ENCODE data around the gene CILP2. TPM values are rescaled to one million over a fixed set of nuclear protein-coding genes. Genes with fewer than 3 reads are reported as not detected.

The CILP2 gene
- total and polyA plus RNA-seq, 2 experiments from 2014 or later = 4.0 to 21.6 TPM

- no peaks in the 10 kb centered on the region for H3K27me3 ChIP-seq (ENCODE audit: insufficient read depth)
- Mint-ChIP-seq H3K36me3 (ENCODE audit: low read depth) (no peaks in the 10 kb centered on the region; the same call in 2 of the 3 replicates), H3K4me1 (peaks cover 10% of the 10 kb centered on the region; the same call in 2 of the 3 replicates), H3K9me3 (no peaks in the 10 kb centered on the region; the same call in 2 of the 3 replicates), H3K27me3 (ENCODE audit: insufficient read depth, low read depth, poor library complexity) (peaks cover 5% of the 10 kb centered on the region), H3K27ac (no peak overlapping the region), H3K4me3 (no peak overlapping the region)
- no peaks in the 10 kb centered on the region for H3K79me2 ChIP-seq (replicated peaks; ENCODE audit: insufficient read depth)
- no peak for TF ChIP-seq ETS1 (IDR thresholded peaks at IDR 0.05)
- TF ChIP-seq NANOG (IDR thresholded peaks at IDR 0.05; ENCODE audit: borderline replicate concordance) = no peak
- no peak for TF ChIP-seq STAT1 (IDR thresholded peaks at IDR 0.05; ENCODE audit: unreplicated experiment)
- TF ChIP-seq POLR2AphosphoS5 (IDR thresholded peaks at IDR 0.05; ENCODE audit: low read depth) = no peak
- TF ChIP-seq EZH2phosphoT487 (IDR thresholded peaks at IDR 0.05; ENCODE audit: unreplicated experiment) = no peak
- no peak for TF ChIP-seq JUNB (IDR thresholded peaks at IDR 0.05; ENCODE audit: unreplicated experiment)
- no peak for TF ChIP-seq CREB1 (CRISPR knock-in tag; IDR thresholded peaks at IDR 0.05; ENCODE audit: low read depth)
- TF ChIP-seq ZNF114 (CRISPR knock-in tag; IDR thresholded peaks at IDR 0.05) = no peak
- TF ChIP-seq ZNF331 (CRISPR knock-in tag; IDR thresholded peaks at IDR 0.05; ENCODE audit: low read depth) = no peak
- TF ChIP-seq EZH2 (IDR thresholded peaks at IDR 0.05; ENCODE audit: low read depth, unreplicated experiment) = no peak
- no peak for TF ChIP-seq CTCF (conservative IDR thresholded peaks at IDR 0.05; ENCODE audit: low read depth in 2 of 2)
- TF ChIP-seq ZNF462 (CRISPR knock-in tag; IDR thresholded peaks at IDR 0.05) = no peak
- no peak for TF ChIP-seq REST (IDR thresholded peaks at IDR 0.05; ENCODE audit: unreplicated experiment)
- H2AFZ ChIP-seq = no peak overlapping the region
- H3K4me3 ChIP-seq = no peak overlapping the region
- H3F3A ChIP-seq (replicated peaks; ENCODE audit: low read depth) = 0 out of 2 replicates have a peak, but pooled peaks cover 8% of the 10 kb centered on the region
- H3K36me3 ChIP-seq (ENCODE audit: insufficient read depth) = no peaks in the 10 kb centered on the region
- no peak overlapping the region for H3K27ac ChIP-seq (ENCODE audit: low read depth)
- peaks cover 10% of the 10 kb centered on the region; the same call in 1 of the 2 replicates for H3K4me1 ChIP-seq (ENCODE audit: insufficient read depth)
- H4K20me1 ChIP-seq (replicated peaks; ENCODE audit: insufficient read depth) = no peaks in the 10 kb centered on the region
- H3K9me2 ChIP-seq (ENCODE audit: insufficient read depth) = no peaks in the 10 kb centered on the region
- no peak overlapping the region for H3K4me2 ChIP-seq
- ATAC-seq (no peak), DNase-seq (ENCODE audit: low spot score) (no peak)
These were observed 24.0 kb downstream of the CILP2 start for GRCh38 chr19:19561946-19562664.

Measured in GM23338 (cell line).